Measurements from ENCODE around the gene AUNIP.

AUNIP gene

GRCh38 chr1:25837262-25837875 lies 21.9 kb downstream of the AUNIP start:
- H3K36me3 ChIP-seq: peaks cover 38 to 76% (median 67%) of the 10 kb centered on the region in 11 experiments
- H4K20me1 ChIP-seq: peaks cover 0 to 10% (median 5%) of the 10 kb centered on the region in 11 experiments; a peak in 9 of 22 replicates
- no peak overlapping the region for H3K9ac ChIP-seq
- TF ChIP-seq Cebpa-rat (IDR thresholded peaks at IDR 0.05): no peak
- no peak overlapping the region for H3K4me2 ChIP-seq
- H3K27ac ChIP-seq: no peak overlapping the region
- no peaks in the 10 kb centered on the region for H3K27me3 ChIP-seq
- peaks cover 2 to 12% (median 6%) of the 10 kb centered on the region in 10 experiments for H3K4me1 ChIP-seq
- peaks cover 6 to 23% (median 15%) of the 10 kb centered on the region in 11 experiments; a peak in 20 of 22 replicates for H3K9me3 ChIP-seq (replicated peaks in 1 of 11)
- no peak overlapping the region for H3K4me3 ChIP-seq

GRCh38 chr1:25836695-25837094 lies 22.6 kb downstream of the AUNIP start:
- TF ChIP-seq Cebpa-rat (IDR thresholded peaks at IDR 0.05): no peak
- Histone ChIP-seq H3K4me3 (no peak overlapping the region), H3K27me3 (no peaks in the 10 kb centered on the region), H3K9me3 (replicated peaks in 1 of 11) (peaks cover 6 to 23% (median 15%) of the 10 kb centered on the region in 11 experiments; a peak in 20 of 22 replicates), H3K4me1 (peaks cover 9 to 15% (median 11%) of the 10 kb centered on the region in 10 experiments), H3K4me2 (no peak overlapping the region), H3K27ac (no peak overlapping the region), H3K9ac (no peak overlapping the region), H3K36me3 (peaks cover 44 to 83% (median 73%) of the 10 kb centered on the region in 11 experiments), H4K20me1 (peaks cover 0 to 14% (median 10%) of the 10 kb centered on the region in 11 experiments; a peak in 9 of 22 replicates)

- H3K4me2 ChIP-seq: no peak overlapping the region
- no peaks in the 10 kb centered on the region for H3K27me3 ChIP-seq
- H3K4me3 ChIP-seq: no peak overlapping the region
- H4K20me1 ChIP-seq: peaks cover 0 to 23% (median 10%) of the 10 kb centered on the region in 11 experiments; a peak in 9 of 22 replicates
- H3K4me1 ChIP-seq: peaks cover 15 to 29% (median 19%) of the 10 kb centered on the region in 10 experiments
- no peak overlapping the region for H3K9ac ChIP-seq
- peaks cover 5 to 11% (median 9%) of the 10 kb centered on the region in 11 experiments; a peak in 20 of 22 replicates for H3K9me3 ChIP-seq (replicated peaks in 1 of 11)
- no peak for TF ChIP-seq Cebpa-rat (IDR thresholded peaks at IDR 0.05)
- peaks cover 61 to 87% (median 85%) of the 10 kb centered on the region in 11 experiments for H3K36me3 ChIP-seq
- H3K27ac ChIP-seq: no peak overlapping the region
These were observed 24.4 kb downstream of the AUNIP start for GRCh38 chr1:25834894-25835293.

GRCh38 chr1:25833158-25833557 lies 26.1 kb downstream of the AUNIP start:
- Histone ChIP-seq H3K27me3 (no peaks in the 10 kb centered on the region), H3K4me3 (no peak overlapping the region), H3K9ac (no peak overlapping the region), H3K9me3 (replicated peaks in 1 of 11) (no peaks in the 10 kb centered on the region), H3K36me3 (peaks cover 75 to 97% (median 91%) of the 10 kb centered on the region in 11 experiments), H4K20me1 (peaks cover 0 to 30% (median 10%) of the 10 kb centered on the region in 11 experiments; a peak in 9 of 22 replicates), H3K4me1 (peaks cover 15 to 29% (median 19%) of the 10 kb centered on the region in 10 experiments), H3K27ac (no peak overlapping the region), H3K4me2 (no peak overlapping the region)
- TF ChIP-seq Cebpa-rat (IDR thresholded peaks at IDR 0.05): no peak

- H3K4me1 ChIP-seq: peaks cover 15 to 29% (median 19%) of the 10 kb centered on the region in 10 experiments
- H3K27me3 ChIP-seq: no peaks in the 10 kb centered on the region
- H4K20me1 ChIP-seq: peaks cover 0 to 30% (median 10%) of the 10 kb centered on the region in 11 experiments; a peak in 9 of 22 replicates
- no peaks in the 10 kb centered on the region for H3K9me3 ChIP-seq (replicated peaks in 1 of 11)
- H3K36me3 ChIP-seq: peaks cover 82 to 100% (median 97%) of the 10 kb centered on the region in 11 experiments
- no peak overlapping the region for H3K27ac ChIP-seq
- H3K4me2 ChIP-seq: peak overlapping the region; percentile 8 to 60 (median 48)
- H3K9ac ChIP-seq: peak overlapping the region in 3 of 11 experiments; percentile 6 to 21 (median 6); a peak in 2 of 22 replicates
- H3K4me3 ChIP-seq: no peak overlapping the region
- TF ChIP-seq Cebpa-rat (IDR thresholded peaks at IDR 0.05): no peak
These were observed 26.8 kb downstream of the AUNIP start for GRCh38 chr1:25832336-25833037.

- H3K27ac ChIP-seq: 0 out of 22 replicates have a peak overlapping the region, but pooled peaks of 1 of the 11 experiments have one; percentile 0
- H3K4me1 ChIP-seq: peaks cover 15 to 29% (median 19%) of the 10 kb centered on the region in 10 experiments
- H3K36me3 ChIP-seq: peaks cover 90 to 100% (median 100%) of the 10 kb centered on the region in 11 experiments
- H3K9ac ChIP-seq: peak overlapping the region in 3 of 11 experiments; percentile 6 to 21 (median 6); a peak in 2 of 22 replicates
- H3K9me3 ChIP-seq (replicated peaks in 1 of 11): no peaks in the 10 kb centered on the region
- H3K27me3 ChIP-seq: no peaks in the 10 kb centered on the region
- peak overlapping the region; percentile 8 to 60 (median 48) for H3K4me2 ChIP-seq
- TF ChIP-seq Cebpa-rat (IDR thresholded peaks at IDR 0.05): no peak
- peaks cover 0 to 25% (median 10%) of the 10 kb centered on the region in 11 experiments; a peak in 10 of 22 replicates for H4K20me1 ChIP-seq
- no peak overlapping the region for H3K4me3 ChIP-seq
These were observed 27.6 kb downstream of the AUNIP start for GRCh38 chr1:25831569-25832196.

GRCh38 chr1:25829046-25829445 lies 30.2 kb downstream of the AUNIP start:
- peaks cover 92 to 97% (median 94%) of the 10 kb centered on the region in 11 experiments for H3K36me3 ChIP-seq
- no peak for TF ChIP-seq Cebpa-rat (IDR thresholded peaks at IDR 0.05)

GRCh38 chr1:25828491-25828890 lies 30.8 kb downstream of the AUNIP start:
- Histone ChIP-seq H3K27me3 (no peaks in the 10 kb centered on the region), H4K20me1 (peaks cover 0 to 47% (median 17%) of the 10 kb centered on the region in 11 experiments; a peak in 16 of 22 replicates), H3K9me3 (replicated peaks in 1 of 11) (no peaks in the 10 kb centered on the region), H3K36me3 (peaks cover 92 to 97% (median 94%) of the 10 kb centered on the region in 11 experiments), H3K9ac (no peak overlapping the region), H3K4me2 (no peak overlapping the region), H3K27ac (no peak overlapping the region), H3K4me3 (no peak overlapping the region), H3K4me1 (peaks cover 15 to 29% (median 19%) of the 10 kb centered on the region in 10 experiments)
- no peak for TF ChIP-seq Cebpa-rat (IDR thresholded peaks at IDR 0.05)

More at GRCh38 chr1:25829046-25829445, 30.2 kb downstream of the AUNIP start:
- Histone ChIP-seq H3K9ac (no peak overlapping the region), H3K27me3 (no peaks in the 10 kb centered on the region), H3K4me2 (no peak overlapping the region), H3K4me3 (no peak overlapping the region), H4K20me1 (peaks cover 0 to 42% (median 15%) of the 10 kb centered on the region in 11 experiments; a peak in 15 of 22 replicates), H3K4me1 (peaks cover 15 to 29% (median 19%) of the 10 kb centered on the region in 10 experiments), H3K27ac (no peak overlapping the region), H3K9me3 (replicated peaks in 1 of 11) (no peaks in the 10 kb centered on the region)

All from BLaER1 treated with 17β-estradiol and CSF1 and Interleukin-3, amounts not matched to agents 10 nM and 100 nM (cell line).